Umbilical cord (tissue), 2 donors: ENCODE data around the gene CALML6. TPM values are rescaled to one million over a fixed set of nuclear protein-coding genes. Genes with fewer than 3 reads are reported as not detected.
"Not testable (repeated sequence)": the region's sequence is repeated elsewhere in the genome, so short reads cannot be mapped to it uniquely, and the experiment has no call there.

Experiments
- DNase-seq: peaks from one replicate; pipeline ENCODE4 v3.0.0-alpha.2; 2015; ENCODE audit warnings: low spot score
- total RNA-seq: library from RNA; depleted of rRNA; stranded (reverse); fragments of >200 nt; gene quantifications from one replicate; pipeline ENCODE4 v1.2.3, GENCODE V29; 2014; ENCODE audit warnings: low replicate concordance; ENCODE audit not compliant: insufficient read depth

The CALML6 gene, protein sequence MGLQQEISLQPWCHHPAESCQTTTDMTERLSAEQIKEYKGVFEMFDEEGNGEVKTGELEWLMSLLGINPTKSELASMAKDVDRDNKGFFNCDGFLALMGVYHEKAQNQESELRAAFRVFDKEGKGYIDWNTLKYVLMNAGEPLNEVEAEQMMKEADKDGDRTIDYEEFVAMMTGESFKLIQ
- total RNA-seq = 0.72 TPM

DNA sequence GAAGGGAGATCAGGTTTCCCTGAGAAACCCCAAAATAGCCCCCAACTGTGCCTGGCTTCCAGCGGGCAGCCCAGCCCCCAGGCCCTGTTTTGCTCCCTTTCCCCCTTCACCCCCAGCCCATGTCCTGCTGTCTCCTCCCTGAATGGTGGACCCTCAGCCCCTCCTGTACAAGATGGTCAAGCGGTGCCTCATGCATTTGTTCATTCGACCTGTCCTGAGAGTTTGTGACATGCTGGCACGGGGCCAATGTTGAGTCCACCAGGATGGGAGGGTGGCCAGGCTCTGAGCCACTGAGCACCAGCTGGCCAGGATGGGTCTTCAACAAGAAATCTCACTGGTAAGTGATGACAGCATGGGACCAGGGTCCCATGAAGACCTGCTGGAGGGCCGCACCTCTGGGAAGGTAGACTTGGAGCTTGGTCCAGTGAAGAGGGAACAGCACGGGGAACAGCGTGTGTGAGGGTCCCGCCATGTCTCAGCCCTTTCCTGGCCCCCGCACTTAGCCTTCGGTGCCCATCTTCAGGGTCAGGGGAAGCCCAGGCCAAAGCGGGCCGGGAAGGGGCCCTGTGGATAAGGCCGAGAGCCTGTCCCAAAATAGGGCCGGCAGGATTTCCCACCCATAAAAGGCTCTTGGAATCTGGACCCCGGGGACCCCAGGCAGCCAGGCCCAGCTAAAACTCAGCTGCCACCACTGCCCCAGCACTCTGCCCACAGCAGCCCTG lies at the start of gene CALML6:
CALML6 (plus strand) TSS at position 290 of the 722 bp plus-strand sequence; CDS start at position 311, 21 bp downstream.
- DNase-seq = no peak

DNA sequence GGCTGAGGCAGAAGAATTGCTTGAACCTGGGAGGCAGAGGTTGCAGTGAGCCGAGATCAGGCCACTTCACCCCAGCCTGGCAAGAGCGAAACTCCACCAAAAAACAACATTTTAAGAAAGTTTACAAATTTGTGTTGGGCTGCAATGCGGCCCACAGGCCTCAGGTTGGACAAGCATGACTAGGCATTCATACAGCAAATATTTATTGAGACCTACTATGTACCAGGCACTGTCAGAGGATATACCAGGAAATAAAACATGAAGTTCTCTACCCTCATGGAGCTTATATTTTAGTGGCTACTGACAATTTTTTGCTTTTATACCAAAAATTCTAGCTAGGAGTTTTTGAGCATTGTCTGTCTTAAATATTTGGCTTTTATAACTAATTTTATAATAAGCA lies 47.9 kb upstream of the CALML6 start:
- no peak for DNase-seq

DNA sequence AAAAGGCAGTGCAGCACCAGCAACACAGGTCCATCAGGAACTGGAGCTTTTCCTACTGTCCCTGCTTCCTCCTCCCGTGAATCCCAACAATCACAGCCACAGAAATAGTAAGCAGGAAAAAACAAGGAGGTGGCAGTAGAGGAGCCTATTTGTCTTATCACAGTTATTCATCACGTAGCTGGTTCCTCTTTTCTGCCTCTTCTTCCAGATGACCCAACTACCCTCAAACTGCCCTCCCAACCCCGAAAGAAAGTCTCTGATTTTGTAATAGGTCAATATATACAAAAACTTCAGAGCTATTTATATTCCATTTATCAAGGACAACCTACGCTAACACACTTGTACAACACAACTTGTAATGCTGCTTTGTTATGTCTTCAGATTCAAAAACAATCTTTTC lies 45.6 kb upstream of the CALML6 start:
- DNase-seq = no peak

DNA sequence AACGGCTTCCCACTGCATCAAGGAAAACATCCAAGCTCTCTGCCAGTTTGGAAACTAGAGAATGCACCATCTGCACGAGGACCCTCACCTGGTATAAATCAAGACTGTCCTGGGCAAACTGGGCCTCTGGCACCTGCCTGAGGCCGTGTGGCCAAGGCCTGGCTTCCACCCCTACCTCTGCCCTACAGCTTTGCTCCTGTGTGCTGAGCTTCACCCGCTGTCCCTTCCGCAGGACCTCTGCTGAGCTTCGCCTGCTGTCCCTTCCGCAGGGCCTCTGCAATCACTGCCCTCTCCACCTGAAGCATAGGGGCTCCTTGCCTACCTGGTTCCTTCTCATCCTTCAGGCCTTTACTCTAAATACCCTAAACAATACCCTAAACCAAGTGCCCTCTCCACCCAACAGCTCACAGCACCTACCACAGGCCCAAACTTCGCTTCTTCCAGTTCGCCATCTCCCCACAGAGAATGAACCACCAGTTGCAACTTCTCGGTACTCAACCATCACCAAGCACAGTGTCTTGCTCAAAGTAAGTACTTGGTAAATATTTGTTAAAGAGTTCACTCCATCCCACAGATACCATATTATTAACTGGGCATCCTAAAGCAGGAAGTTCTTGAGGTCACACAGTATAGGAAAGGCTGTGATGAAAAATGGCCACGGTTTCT lies 42.6 kb upstream of the CALML6 start:
- DNase-seq = no peak

DNA sequence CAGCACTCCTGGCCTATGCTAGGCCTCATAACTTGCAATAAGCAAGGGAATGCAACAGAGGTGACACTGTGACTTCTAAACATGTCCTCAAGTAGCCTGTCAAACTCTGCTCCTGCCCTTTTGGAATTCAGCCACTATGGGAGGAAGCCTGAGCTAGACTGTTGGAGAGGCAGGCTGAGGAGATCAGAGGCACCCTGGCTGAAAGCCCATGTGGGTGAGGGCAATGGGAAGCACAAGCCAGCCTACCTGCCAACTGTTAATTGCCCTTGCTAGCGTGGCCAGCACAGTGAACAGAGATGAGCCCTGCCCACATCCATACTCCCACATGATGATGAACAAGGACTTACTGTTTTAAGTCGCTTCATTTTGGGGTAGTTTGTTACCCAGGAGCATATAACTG lies 41.9 kb upstream of the CALML6 start:
- no peak for DNase-seq

- DNase-seq = no peak
Measured at GRCh38 chr1:1874901-1875300, 40.2 kb upstream of the CALML6 start.

DNA sequence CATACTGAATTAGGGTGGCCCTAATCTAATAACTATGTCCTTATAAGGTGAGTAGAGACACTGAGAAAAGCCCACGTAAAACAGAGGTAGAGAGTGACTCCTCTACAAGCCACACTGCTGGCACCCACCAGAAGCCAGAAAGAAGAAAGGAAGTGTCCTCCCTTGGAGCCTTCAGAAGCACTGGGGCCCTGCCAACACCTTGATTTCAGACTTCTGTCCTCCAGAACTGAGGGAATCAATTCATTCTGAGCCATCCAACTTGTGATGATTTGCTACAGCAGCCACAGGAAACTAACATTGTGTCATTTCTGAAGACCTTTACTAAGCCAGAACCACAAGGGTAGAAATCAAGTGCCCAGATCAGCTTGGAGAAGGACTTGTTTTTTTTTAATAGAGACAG lies 39.1 kb upstream of the CALML6 start:
- DNase-seq = no peak

DNA sequence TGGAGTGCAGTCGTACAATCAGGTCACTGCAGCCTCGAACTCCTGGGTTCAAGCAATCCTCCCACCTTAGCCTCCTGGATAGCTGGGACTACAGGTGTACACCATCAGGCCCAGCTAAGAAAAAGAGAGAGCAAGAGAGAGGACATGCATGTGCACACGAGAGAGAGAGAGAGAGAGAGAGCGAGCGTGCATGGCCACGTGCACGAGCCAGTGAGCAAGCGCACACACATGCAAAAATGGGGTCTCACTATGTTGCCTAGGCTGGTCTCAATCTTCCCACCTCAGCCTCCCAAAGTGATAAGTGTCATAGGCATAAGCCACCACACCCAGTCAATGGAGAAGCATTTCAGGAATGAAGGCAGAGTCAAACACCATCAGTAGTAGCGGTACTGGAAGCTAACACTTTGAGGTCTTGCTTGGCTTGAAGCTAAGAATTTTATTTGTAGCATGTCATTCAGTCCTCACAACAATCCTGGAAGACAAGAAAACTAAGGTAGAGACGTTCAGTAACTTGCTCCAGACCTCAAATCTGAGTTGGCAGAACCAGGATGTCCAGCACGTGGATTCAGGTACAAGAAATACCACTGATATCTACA lies 38.6 kb upstream of the CALML6 start:
- DNase-seq = no peak

DNA sequence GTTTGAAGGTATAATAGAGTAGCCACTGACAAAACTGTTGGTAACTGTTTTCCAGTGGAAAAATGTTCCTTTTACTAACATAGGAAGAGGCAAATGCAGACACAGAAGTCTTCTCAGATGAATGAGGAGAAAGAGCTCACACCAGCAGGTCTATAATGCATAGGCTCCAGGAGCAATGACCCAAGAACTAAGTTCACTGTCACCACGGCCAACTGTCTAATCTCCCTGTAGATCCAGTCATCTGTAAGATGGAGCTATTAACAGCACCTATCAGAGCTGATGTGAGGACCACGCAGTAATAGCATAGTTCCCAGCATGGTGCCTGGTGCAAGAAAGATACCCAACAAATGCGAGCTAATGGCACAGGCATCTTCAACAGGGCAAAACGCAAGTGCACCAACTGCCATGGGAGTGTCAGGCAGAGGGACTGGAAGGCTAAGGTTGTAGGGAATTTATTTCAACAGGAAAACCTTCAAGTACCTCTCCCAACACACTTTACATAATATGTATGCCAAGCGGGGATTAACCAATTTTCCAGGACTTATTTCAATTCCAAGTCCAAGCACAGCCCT lies 37.1 kb upstream of the CALML6 start:
- DNase-seq = no peak

DNA sequence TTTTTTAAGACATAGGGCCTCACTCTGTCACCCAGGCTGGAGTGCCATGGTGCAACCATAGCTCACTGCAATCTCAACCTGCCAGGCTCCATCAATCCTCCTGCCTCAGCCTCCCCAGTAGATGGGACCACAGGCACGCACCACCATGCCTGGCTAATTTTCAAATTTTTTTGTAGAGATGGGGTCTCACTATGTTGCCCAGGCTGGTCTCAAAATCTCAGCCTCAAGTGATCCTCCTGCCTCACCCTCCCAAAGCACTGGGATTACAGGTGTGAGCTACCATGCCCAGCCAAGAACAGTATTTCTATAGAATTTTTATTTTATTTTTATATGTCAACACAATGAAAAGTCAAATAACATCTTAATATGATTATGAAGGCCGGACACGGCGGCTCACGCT lies 35.1 kb upstream of the CALML6 start:
- DNase-seq = no peak

- DNase-seq = no peak
Measured at GRCh38 chr1:1880617-1881312, 34.3 kb upstream of the CALML6 start.

GRCh38 chr1:1881727-1882126 lies 33.3 kb upstream of the CALML6 start:
- DNase-seq = no peak

DNA sequence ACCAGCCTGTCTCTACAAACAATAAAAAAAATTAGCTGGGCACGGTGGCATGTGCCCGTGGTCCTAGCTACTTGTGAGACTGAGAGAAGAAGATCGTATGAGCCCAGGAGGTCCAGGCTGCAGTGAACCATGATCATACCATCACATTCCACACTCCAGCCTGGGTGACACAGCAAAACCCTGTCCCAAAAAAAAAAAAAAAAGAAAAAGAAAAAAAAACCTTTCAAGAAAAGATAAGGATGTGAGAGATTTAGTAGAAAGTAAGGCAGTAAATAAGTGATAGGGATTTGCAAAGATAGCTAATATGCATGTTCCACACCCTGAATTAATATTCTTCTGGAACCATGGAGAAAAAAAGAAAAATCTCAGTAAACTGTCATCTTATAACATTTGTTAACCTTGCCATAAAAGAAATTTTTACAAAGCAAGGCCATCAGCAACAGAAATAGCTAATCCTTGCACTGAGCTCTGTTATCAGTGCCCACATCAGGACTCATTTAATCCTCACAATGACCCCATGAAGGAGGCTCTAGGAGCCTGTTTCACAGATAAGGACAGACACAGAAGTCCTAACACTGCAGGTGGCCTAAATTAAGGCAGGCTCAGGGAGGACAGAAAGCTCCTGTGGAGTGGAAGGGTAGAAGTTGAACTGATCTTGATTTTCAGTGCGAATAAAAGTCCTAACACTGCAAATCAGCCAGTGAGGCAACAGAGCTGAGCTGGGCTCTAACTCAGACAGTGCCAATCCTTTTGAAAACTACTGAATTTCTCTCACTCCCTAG lies 31.8 kb upstream of the CALML6 start:
- DNase-seq = no peak

DNA sequence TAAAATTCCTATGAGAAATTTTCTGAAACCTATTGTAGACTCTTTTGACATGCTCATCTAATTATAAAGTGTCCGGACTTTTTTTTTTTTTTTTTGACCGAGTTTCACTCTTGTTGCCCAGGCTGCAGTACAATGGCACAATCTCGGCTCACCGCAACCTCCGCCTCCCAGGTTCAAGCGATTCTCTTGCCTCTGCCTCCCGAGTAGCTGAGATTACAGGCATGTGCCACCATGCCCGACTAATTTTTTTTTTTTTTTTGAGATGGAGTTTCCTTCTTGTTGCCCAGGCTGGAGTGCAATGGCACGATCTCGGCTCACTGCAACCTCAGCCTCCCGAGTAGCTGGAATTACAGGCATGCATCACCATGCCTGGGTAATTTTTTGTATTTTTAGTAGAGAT lies 31.2 kb upstream of the CALML6 start:
- DNase-seq = not testable (repeated sequence)

DNA sequence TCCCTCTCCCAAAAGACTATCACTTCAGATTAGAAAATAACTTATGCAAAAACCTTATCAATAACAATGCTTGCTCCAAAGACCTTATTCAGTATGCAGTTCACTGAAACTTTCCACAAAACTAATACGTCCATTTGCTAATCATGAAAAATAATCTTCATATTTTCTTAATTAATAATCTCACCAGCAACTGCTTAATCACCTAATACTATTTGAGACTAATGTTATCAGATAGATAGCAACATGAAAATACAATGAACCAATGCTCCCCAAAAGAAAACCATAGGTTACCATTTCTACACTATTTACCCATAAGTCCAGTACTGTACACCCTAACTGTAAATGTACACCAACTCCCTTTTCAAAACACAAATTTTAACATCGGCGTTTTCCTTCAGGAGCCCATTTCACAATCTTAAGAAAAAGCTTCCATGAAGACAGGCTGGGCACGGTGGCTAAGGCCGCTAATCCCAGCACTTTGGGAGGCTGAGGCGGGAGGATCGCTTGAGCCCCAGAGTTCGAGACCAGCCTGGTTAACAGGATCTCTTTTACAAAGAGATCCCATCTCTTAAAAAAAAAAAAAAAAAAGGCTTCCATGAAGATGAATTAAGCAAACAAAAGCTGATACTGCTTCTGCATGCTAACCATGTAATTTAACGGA lies 25.8 kb upstream of the CALML6 start:
- no peak for DNase-seq

DNA sequence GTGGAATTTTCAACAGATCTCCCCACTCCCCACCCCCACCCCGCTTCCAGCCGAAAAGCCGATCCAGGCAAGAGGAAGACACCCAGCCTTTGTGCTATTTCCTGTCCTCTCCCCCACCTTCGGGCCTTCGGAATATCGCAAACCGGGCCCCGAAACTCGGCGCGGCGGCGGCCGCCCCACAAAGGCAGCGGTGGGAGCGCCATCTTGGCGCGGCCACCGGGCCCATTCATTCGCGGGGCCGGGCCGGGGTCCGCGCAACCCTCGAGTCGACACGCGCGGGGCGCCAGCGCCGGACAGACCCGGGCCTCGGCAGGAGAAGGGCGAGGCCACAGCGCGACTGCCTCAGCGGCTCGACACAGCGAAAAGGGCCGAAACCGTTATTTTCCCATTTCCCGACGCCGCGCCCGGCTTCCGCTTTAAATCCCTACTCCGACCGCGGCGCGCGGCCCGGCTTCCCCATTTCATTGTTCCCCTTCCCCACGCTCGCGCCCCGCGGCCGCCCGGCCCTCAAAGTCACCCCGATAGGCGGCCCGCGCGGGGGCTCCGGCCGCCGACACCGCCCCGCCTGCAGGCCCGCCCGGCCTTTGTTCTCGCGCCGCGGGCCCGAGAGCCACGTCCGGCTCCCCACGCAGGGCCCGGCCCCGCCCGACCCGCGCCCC lies 25.1 kb upstream of the CALML6 start:
- DNase-seq = no peak

DNA sequence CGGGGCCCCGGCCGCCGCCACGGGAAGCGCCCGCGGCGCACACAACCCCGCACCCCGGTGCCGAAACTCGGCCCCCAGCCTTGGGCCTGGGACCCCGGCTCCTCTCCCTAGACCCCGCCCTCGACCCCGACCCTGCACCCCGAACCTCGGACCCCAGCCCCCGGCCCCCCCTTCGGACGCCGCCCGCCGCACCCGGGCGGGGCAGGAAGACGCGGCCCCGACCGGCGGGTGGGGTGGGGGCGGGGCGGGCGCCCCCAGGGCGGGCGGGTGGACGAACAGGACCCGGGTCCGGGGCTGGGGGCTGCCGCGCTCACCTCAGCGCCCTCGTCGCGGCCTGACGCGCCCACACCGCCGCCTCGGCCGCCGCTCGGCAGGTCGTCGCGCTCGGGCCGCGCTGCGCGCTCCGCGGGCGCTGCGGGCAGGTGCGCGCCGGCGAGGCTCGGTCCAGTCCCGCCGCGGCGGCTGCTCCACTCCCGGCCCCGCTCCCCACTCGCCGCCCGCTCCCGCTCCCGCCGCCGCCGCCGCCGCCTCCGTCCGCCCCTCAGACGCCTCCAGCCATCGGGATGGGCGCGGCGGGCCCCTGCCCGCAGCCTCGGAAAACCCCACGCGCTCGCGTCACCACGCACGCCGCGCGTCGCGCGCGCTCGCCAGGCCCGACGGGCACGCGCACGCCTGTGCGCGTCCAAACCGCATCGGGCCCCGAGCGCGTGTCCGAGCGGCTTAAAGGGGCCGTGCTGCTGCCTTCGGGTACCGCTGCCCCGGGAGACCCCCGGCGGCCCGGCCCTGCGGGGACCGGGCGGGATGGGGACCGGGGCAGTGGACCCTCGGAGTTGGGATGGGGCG lies 24.3 kb upstream of the CALML6 start, which contains the start of gene GNB1:
GNB1 (minus strand) TSS at position 582 of the 843 bp plus-strand sequence. CDS start 65,634 bp downstream, outside the sequence.
- DNase-seq = peak; percentile 93

GRCh38 chr1:1891349-1892078 lies 23.5 kb upstream of the CALML6 start:
- DNase-seq = peak; percentile 82
